K562 (cell line): ENCODE measurements around the gene ADGRA3. TPM values are rescaled to one million over a fixed set of nuclear protein-coding genes. Genes with fewer than 3 reads are reported as not detected.

Source experiments
- ATAC-seq: fragments of 200-7000 bp; cut with Tn5 transposase; 3 replicates; pipeline ENCODE4 v1.9.1; 2020; ENCODE audit warnings: moderate library complexity
- BruUV-seq: library from RNA; stranded (reverse); fragments of 400-500 nt; replicated peaks from 2 replicates; lab custom pipeline; 2021; lab: Mats Ljungman, UMichigan
- CTCF ChIA-PET: fragments of 300-600 bp; formaldehyde crosslinking; extraction: SDS; loops from one replicate; lab custom pipeline; 2021; ENCODE audit warnings: low intra/inter-chr PET ratio; lab: Yijun Ruan, JAX
- POLR2A ChIA-PET: fragments of 300-600, 350-650 bp; sonication (Branson Sonifier 250); formaldehyde crosslinking; extraction: SDS; loops from one replicate; lab custom pipeline; 2021; ENCODE audit warnings: antibody characterized with exemption, inconsistent platforms; lab: Yijun Ruan, JAX
- DNase-seq, 4 experiments: peaks; one replicate each; pipeline versions ENCODE4 v3.0.0 to v3.0.0-alpha.2; 2011 to 2018; ENCODE audit warnings: low spot score in 3 of 4, mixed read lengths in 3 of 4; ENCODE audit errors: extremely low read depth in 1 of 4
- FAIRE-seq: peaks from 2 replicates; lab custom pipeline; 2011; peaks lifted over from hg19 to GRCh38; lab: Jason Lieb, UNC
- H2AFZ ChIP-seq: 2 replicates; pipeline ENCODE4 v1.6.0; 2011; ENCODE audit warnings: low read depth, low read length, control low read depth, inconsistent platforms
- H3K27ac ChIP-seq: fragments of 200-600 bp; 3 replicates; pipeline ENCODE4 v1.8.0; 2011; ENCODE audit warnings: low read depth, mild to moderate bottlenecking, control low read depth, inconsistent platforms, low read length, moderate library complexity, mixed read lengths; ENCODE audit errors: extremely low read depth
- H3K27me3 ChIP-seq, 2 experiments: fragments of 300-600 bp in 1 of 2; 2 replicates in 1 of 2; 3 replicates in 1 of 2; pipeline versions ENCODE4 v1.6.0 to v1.8.0; 2011; ENCODE audit warnings: inconsistent platforms in 2 of 2, low read length in 2 of 2, mild to moderate bottlenecking in 1 of 2, mixed read lengths in 1 of 2, moderate library complexity in 1 of 2; ENCODE audit not compliant: control insufficient read depth in 2 of 2, insufficient read depth in 2 of 2
- H3K36me3 ChIP-seq: fragments of 300-600 bp; 3 replicates; pipeline ENCODE4 v1.8.0; 2011; ENCODE audit warnings: mild to moderate bottlenecking, low read length, inconsistent platforms; ENCODE audit not compliant: control insufficient read depth, insufficient read depth
- H3K4me1 ChIP-seq, 2 experiments: fragments of 200-600 bp in 1 of 2; replicated peaks in 1 of 2; 2 replicates in 1 of 2; 3 replicates in 1 of 2; pipeline versions ENCODE4 v1.5.1 to v1.8.0; 2011; ENCODE audit warnings: inconsistent platforms in 2 of 2, low read length in 2 of 2, mild to moderate bottlenecking in 1 of 2, mixed read lengths in 1 of 2, moderate library complexity in 1 of 2; ENCODE audit not compliant: control insufficient read depth in 2 of 2, insufficient read depth in 2 of 2
- H3K4me2 ChIP-seq: 2 replicates; pipeline ENCODE4 v1.6.1; 2011; ENCODE audit warnings: low read length, control low read depth, inconsistent platforms, mixed read lengths; ENCODE audit not compliant: insufficient read depth
- H3K4me3 ChIP-seq: fragments of 200-600 bp; sonication (generic), shearing (Covaris generic); 2 replicates; pipeline ENCODE4 v1.5.1; 2016; ENCODE audit warnings: control low read depth, inconsistent platforms
- H3K79me2 ChIP-seq: fragments of 200-600 bp; 3 replicates; pipeline ENCODE4 v1.8.0; 2011; ENCODE audit warnings: low read length, inconsistent platforms; ENCODE audit not compliant: control insufficient read depth, insufficient read depth
- H3K9ac ChIP-seq, 2 experiments: 2 replicates each; pipeline versions ENCODE4 v1.6.0 to v1.6.1; 2011; ENCODE audit warnings: low read depth in 2 of 2, low read length in 2 of 2, control low read depth in 1 of 2, inconsistent platforms in 1 of 2, mild to moderate bottlenecking in 1 of 2, mixed read lengths in 1 of 2; ENCODE audit not compliant: insufficient read depth in 1 of 2
- H3K9me1 ChIP-seq: one replicate; pipeline ENCODE4 v1.6.0; 2011; ENCODE audit warnings: inconsistent platforms, mild to moderate bottlenecking, low read length, moderate library complexity; ENCODE audit not compliant: control insufficient read depth, insufficient read depth
- H3K9me3 ChIP-seq: replicated peaks from 2 replicates; pipeline ENCODE4 v1.5.1; 2011; ENCODE audit warnings: low read depth, low read length, inconsistent platforms; ENCODE audit not compliant: control insufficient read depth, insufficient read depth
- H4K20me1 ChIP-seq: replicated peaks from 2 replicates; pipeline ENCODE4 v1.6.1; 2011; ENCODE audit warnings: low read length, inconsistent platforms, mixed read lengths; ENCODE audit not compliant: control insufficient read depth, insufficient read depth
- ARID2 ChIP-seq: fragments of 450-650 bp; IDR thresholded peaks from 2 replicates; pipeline ENCODE4 v1.6.1; 2017; ENCODE audit warnings: antibody characterized with exemption, mild to moderate bottlenecking
- CBFA2T2 ChIP-seq: fragments of 450-650 bp; conservative IDR thresholded peaks from 2 replicates; pipeline ENCODE4 v1.6.1; 2017; ENCODE audit warnings: mild to moderate bottlenecking
- ETS2 ChIP-seq: IDR thresholded peaks from 2 replicates; pipeline ENCODE4 v1.6.1; 2016; ENCODE audit warnings: borderline replicate concordance, missing genetic modification characterization, mild to moderate bottlenecking, moderate library complexity, missing compliant biosample characterization; ENCODE audit not compliant: poor library complexity, severe bottlenecking
- PCBP2 ChIP-seq: fragments of 200-400 bp; formaldehyde crosslinking; IDR thresholded peaks from 2 replicates; pipeline ENCODE4 v1.6.1; 2018; ENCODE audit warnings: low read length, low read depth, mild to moderate bottlenecking, moderate library complexity; ENCODE audit not compliant: poor library complexity, severe bottlenecking
- RCOR1 ChIP-seq, 2 experiments: IDR thresholded peaks; 2 replicates each; pipeline ENCODE4 v1.6.1; 2012; ENCODE audit warnings: low read depth in 2 of 2, low read length in 2 of 2, borderline replicate concordance in 1 of 2, improper control_type of control experiment in 1 of 2
- RNF219 ChIP-seq: fragments of 250-450 bp; sonication (Bioruptor Pico); IDR thresholded peaks from 2 replicates; pipeline ENCODE4 v1.5.0; 2022; ENCODE audit warnings: mild to moderate bottlenecking
- TCFL5 ChIP-seq: fragments of 250-450 bp; sonication (Bioruptor Pico); conservative IDR thresholded peaks from 2 replicates; pipeline ENCODE4 v1.6.1; 2021; ENCODE audit warnings: mild to moderate bottlenecking, moderate library complexity, matching md5 sums
- ZNF174 ChIP-seq: fragments of 250-450 bp; sonication (Bioruptor Pico); IDR thresholded peaks from 2 replicates; pipeline ENCODE4 v1.4.0; 2020; ENCODE audit warnings: mild to moderate bottlenecking
- WGBS: fragments of 100-300 bp; shearing (Covaris generic); methylation state at CpG from one replicate; pipeline ENCODE4 v1.1.6; 2016; ENCODE audit warnings: low coverage, mixed read lengths; ENCODE audit not compliant: insufficient coverage; ENCODE audit errors: missing lambda C conversion rate; 5-methylcytosine and 5-hydroxymethylcytosine counted together
- in situ Hi-C: fragments of 300-500 bp; cut with MboI; formaldehyde crosslinking; loops from 4 replicates; pipeline ENCODE4 v1.15.0; 2018; ENCODE audit warnings: inconsistent platforms, mixed read lengths
- intact Hi-C: fragments of 100-400 bp; cut with micrococcal nuclease; formaldehyde crosslinking; loops from 2 replicates; pipeline ENCODE4 v1.14.2; 2022
- polyA plus RNA-seq, 8 experiments: library from polyadenylated mRNA; depleted of rRNA in 4 of 8; stranded (reverse) in 5 of 8; unstranded in 3 of 8; fragments of >200 nt; fragmentation: Nextera tagmentation in 2 of 8; fragmentation: Illumina TruSeq in 1 of 8; extraction: Ambion mirVana in 2 of 8; extraction: Trizol in 1 of 8; gene quantifications; 2 replicates each; pipeline versions ENCODE4 v1.2.1 to v1.2.3, GENCODE V29; 2011 to 2014; ENCODE audit warnings: inconsistent platforms in 1 of 8, missing spikeins in 1 of 8
- total RNA-seq, 7 experiments: library from RNA; depleted of rRNA in 6 of 7; stranded (reverse); fragments of >200 nt in 6 of 7; fragmentation: Illumina TruSeq in 2 of 7; extraction: Trizol in 2 of 7; gene quantifications; 2 replicates each; pipeline versions ENCODE4 v1.2.1 to v1.2.3, GENCODE V29; 2011 to 2021; ENCODE audit warnings: low replicate concordance in 1 of 7
- TF ChIP-seq, protein P1 (sequence below): fragments of 450-650 bp; IDR thresholded peaks from 2 replicates; pipeline ENCODE4 v1.6.1; 2016; ENCODE audit warnings: mild to moderate bottlenecking, moderate library complexity

The ADGRA3 gene
- total and polyA plus RNA-seq, 9 of the 15 experiments (the other 6 are each of a cell fraction or from before 2014, with no cell fraction given), result 0.06 to 2.3 (median 0.27) TPM; not detected in 3

- FAIRE-seq (no peak), ATAC-seq (no peak), DNase-seq (no peak)
- Histone ChIP-seq H3K9ac (no peak overlapping the region), H3K4me3 (no peak overlapping the region), H3K9me1 (no peaks in the 10 kb centered on the region), H3K27me3 (no peaks in the 10 kb centered on the region), H4K20me1 (no peaks in the 10 kb centered on the region), H3K27ac (no peak overlapping the region), H3K36me3 (no peaks in the 10 kb centered on the region), H3K4me1 (no peaks in the 10 kb centered on the region), H3K9me3 (no peaks in the 10 kb centered on the region), H2AFZ (no peak overlapping the region), H3K79me2 (no peaks in the 10 kb centered on the region), H3K4me2 (no peak overlapping the region)
- intact Hi-C loops, result loop anchor here (10.0 kb wide), 1 partner anchor 717 kb away; no protein-coding TSS in a partner anchor
- POLR2A ChIA-PET, result no interaction called here
- CTCF ChIA-PET, result no interaction called here
- no TSS peak for BruUV-seq
- 0% methylated on average over 4 of the region's 4 CpGs for WGBS
- in situ Hi-C loops, result loop anchor here (10.0 kb wide), 1 partner anchor 277 kb away; the partner anchor contains the start of gene GBA3
- TF ChIP-seq RNF219 (CRISPR knock-in tag) (no peak), PCBP2 (no peak), TCFL5 (CRISPR knock-in tag) (no peak), CBFA2T2 (no peak), RCOR1 (IDR thresholded peaks at IDR 0.05; ENCODE audit: borderline replicate concordance in 1 of 2, low read depth in 2 of 2, low read length in 2 of 2) (no peak), ARID2 (no peak), ZNF174 (CRISPR knock-in tag) (no peak), ETS2 (tag) (no peak)
- TF ChIP-seq, protein P1, sequence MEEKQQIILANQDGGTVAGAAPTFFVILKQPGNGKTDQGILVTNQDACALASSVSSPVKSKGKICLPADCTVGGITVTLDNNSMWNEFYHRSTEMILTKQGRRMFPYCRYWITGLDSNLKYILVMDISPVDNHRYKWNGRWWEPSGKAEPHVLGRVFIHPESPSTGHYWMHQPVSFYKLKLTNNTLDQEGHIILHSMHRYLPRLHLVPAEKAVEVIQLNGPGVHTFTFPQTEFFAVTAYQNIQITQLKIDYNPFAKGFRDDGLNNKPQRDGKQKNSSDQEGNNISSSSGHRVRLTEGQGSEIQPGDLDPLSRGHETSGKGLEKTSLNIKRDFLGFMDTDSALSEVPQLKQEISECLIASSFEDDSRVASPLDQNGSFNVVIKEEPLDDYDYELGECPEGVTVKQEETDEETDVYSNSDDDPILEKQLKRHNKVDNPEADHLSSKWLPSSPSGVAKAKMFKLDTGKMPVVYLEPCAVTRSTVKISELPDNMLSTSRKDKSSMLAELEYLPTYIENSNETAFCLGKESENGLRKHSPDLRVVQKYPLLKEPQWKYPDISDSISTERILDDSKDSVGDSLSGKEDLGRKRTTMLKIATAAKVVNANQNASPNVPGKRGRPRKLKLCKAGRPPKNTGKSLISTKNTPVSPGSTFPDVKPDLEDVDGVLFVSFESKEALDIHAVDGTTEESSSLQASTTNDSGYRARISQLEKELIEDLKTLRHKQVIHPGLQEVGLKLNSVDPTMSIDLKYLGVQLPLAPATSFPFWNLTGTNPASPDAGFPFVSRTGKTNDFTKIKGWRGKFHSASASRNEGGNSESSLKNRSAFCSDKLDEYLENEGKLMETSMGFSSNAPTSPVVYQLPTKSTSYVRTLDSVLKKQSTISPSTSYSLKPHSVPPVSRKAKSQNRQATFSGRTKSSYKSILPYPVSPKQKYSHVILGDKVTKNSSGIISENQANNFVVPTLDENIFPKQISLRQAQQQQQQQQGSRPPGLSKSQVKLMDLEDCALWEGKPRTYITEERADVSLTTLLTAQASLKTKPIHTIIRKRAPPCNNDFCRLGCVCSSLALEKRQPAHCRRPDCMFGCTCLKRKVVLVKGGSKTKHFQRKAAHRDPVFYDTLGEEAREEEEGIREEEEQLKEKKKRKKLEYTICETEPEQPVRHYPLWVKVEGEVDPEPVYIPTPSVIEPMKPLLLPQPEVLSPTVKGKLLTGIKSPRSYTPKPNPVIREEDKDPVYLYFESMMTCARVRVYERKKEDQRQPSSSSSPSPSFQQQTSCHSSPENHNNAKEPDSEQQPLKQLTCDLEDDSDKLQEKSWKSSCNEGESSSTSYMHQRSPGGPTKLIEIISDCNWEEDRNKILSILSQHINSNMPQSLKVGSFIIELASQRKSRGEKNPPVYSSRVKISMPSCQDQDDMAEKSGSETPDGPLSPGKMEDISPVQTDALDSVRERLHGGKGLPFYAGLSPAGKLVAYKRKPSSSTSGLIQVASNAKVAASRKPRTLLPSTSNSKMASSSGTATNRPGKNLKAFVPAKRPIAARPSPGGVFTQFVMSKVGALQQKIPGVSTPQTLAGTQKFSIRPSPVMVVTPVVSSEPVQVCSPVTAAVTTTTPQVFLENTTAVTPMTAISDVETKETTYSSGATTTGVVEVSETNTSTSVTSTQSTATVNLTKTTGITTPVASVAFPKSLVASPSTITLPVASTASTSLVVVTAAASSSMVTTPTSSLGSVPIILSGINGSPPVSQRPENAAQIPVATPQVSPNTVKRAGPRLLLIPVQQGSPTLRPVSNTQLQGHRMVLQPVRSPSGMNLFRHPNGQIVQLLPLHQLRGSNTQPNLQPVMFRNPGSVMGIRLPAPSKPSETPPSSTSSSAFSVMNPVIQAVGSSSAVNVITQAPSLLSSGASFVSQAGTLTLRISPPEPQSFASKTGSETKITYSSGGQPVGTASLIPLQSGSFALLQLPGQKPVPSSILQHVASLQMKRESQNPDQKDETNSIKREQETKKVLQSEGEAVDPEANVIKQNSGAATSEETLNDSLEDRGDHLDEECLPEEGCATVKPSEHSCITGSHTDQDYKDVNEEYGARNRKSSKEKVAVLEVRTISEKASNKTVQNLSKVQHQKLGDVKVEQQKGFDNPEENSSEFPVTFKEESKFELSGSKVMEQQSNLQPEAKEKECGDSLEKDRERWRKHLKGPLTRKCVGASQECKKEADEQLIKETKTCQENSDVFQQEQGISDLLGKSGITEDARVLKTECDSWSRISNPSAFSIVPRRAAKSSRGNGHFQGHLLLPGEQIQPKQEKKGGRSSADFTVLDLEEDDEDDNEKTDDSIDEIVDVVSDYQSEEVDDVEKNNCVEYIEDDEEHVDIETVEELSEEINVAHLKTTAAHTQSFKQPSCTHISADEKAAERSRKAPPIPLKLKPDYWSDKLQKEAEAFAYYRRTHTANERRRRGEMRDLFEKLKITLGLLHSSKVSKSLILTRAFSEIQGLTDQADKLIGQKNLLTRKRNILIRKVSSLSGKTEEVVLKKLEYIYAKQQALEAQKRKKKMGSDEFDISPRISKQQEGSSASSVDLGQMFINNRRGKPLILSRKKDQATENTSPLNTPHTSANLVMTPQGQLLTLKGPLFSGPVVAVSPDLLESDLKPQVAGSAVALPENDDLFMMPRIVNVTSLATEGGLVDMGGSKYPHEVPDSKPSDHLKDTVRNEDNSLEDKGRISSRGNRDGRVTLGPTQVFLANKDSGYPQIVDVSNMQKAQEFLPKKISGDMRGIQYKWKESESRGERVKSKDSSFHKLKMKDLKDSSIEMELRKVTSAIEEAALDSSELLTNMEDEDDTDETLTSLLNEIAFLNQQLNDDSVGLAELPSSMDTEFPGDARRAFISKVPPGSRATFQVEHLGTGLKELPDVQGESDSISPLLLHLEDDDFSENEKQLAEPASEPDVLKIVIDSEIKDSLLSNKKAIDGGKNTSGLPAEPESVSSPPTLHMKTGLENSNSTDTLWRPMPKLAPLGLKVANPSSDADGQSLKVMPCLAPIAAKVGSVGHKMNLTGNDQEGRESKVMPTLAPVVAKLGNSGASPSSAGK, result no peak
Observed at GRCh38 chr4:22417408-22417807, 98.5 kb downstream of the ADGRA3 start.
